Measurements from ENCODE around the gene SLC25A45.
A peak's percentile ranks its signal among the peaks of the same experiment; 100 is the strongest.

The SLC25A45 gene

GRCh38 chr11:65384301-65384889, 1.9 kb upstream of the SLC25A45 start:
- no peak for DNase-seq

- no peak for DNase-seq
These were observed 1.3 kb upstream of the SLC25A45 start for GRCh38 chr11:65383778-65384177.

- DNase-seq, result no peak
These were observed 440 bp upstream of the SLC25A45 start for GRCh38 chr11:65382804-65383368.

GRCh38 chr11:65381716-65382032, 772 bp downstream of the SLC25A45 start:
- no peak for DNase-seq

GRCh38 chr11:65380460-65381119, 1.9 kb downstream of the SLC25A45 start:
- DNase-seq, result no peak

- DNase-seq, result no peak
These were observed 2.6 kb downstream of the SLC25A45 start for GRCh38 chr11:65379698-65380459.

- no peak for DNase-seq
These were observed 3.4 kb downstream of the SLC25A45 start for GRCh38 chr11:65378928-65379638.

- no peak for DNase-seq
These were observed 4.1 kb downstream of the SLC25A45 start for GRCh38 chr11:65378208-65378927.

- no peak for DNase-seq
These were observed 4.7 kb downstream of the SLC25A45 start for GRCh38 chr11:65377777-65378176.

GRCh38 chr11:65377036-65377435, 5.4 kb downstream of the SLC25A45 start:
- no peak for DNase-seq

GRCh38 chr11:65376138-65376713, 6.2 kb downstream of the SLC25A45 start:
- no peak for DNase-seq

GRCh38 chr11:65375012-65375411, 7.4 kb downstream of the SLC25A45 start:
- no peak for DNase-seq

- DNase-seq, result no peak
These were observed 8.4 kb downstream of the SLC25A45 start for GRCh38 chr11:65373839-65374580.

- DNase-seq, result no peak
These were observed 11.8 kb downstream of the SLC25A45 start for GRCh38 chr11:65370659-65371049.

GRCh38 chr11:65366340-65366773, 16.1 kb downstream of the SLC25A45 start:
- DNase-seq, result peak; percentile 22

GRCh38 chr11:65363770-65364169, 18.7 kb downstream of the SLC25A45 start:
- no peak for DNase-seq

GRCh38 chr11:65362966-65363365, 19.5 kb downstream of the SLC25A45 start:
- DNase-seq, result no peak

- no peak for DNase-seq
These were observed 20.0 kb downstream of the SLC25A45 start for GRCh38 chr11:65362320-65362931.

- DNase-seq, result no peak
These were observed 24.5 kb downstream of the SLC25A45 start for GRCh38 chr11:65357856-65358356.

GRCh38 chr11:65356394-65356972, 26.0 kb downstream of the SLC25A45 start:
- no peak for DNase-seq

Data from effector CD8-positive, alpha-beta T cell (primary cell).